ENCODE data around the gene ZC3H12D.

DNA sequence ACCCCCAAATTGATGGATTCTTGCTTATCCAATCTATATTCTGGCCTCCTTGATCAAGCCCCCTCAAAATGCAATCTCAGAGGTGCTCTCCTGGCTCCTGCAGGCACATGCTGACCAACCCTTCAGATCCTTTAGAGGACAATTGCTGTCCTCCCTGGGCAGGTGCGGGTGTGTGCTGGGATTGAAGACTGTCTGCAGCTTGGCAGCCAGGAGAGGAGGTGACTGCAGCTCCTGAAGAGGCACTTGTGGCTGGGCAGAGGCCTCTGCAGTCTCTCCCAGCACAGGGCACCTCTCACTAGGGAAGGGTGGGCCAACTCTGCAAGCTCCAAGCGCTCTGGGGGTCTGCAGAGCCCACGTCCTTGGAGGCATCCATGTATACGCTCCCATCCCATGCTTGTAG lies 56.2 kb downstream of the ZC3H12D start:
- TF ChIP-seq, protein P1, sequence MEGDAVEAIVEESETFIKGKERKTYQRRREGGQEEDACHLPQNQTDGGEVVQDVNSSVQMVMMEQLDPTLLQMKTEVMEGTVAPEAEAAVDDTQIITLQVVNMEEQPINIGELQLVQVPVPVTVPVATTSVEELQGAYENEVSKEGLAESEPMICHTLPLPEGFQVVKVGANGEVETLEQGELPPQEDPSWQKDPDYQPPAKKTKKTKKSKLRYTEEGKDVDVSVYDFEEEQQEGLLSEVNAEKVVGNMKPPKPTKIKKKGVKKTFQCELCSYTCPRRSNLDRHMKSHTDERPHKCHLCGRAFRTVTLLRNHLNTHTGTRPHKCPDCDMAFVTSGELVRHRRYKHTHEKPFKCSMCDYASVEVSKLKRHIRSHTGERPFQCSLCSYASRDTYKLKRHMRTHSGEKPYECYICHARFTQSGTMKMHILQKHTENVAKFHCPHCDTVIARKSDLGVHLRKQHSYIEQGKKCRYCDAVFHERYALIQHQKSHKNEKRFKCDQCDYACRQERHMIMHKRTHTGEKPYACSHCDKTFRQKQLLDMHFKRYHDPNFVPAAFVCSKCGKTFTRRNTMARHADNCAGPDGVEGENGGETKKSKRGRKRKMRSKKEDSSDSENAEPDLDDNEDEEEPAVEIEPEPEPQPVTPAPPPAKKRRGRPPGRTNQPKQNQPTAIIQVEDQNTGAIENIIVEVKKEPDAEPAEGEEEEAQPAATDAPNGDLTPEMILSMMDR (IDR thresholded peaks at IDR 0.05) = no peak
- TF ChIP-seq POLR2A (IDR thresholded peaks at IDR 0.05) = no peak
